Measurements from ENCODE around the gene MAX.

DNA sequence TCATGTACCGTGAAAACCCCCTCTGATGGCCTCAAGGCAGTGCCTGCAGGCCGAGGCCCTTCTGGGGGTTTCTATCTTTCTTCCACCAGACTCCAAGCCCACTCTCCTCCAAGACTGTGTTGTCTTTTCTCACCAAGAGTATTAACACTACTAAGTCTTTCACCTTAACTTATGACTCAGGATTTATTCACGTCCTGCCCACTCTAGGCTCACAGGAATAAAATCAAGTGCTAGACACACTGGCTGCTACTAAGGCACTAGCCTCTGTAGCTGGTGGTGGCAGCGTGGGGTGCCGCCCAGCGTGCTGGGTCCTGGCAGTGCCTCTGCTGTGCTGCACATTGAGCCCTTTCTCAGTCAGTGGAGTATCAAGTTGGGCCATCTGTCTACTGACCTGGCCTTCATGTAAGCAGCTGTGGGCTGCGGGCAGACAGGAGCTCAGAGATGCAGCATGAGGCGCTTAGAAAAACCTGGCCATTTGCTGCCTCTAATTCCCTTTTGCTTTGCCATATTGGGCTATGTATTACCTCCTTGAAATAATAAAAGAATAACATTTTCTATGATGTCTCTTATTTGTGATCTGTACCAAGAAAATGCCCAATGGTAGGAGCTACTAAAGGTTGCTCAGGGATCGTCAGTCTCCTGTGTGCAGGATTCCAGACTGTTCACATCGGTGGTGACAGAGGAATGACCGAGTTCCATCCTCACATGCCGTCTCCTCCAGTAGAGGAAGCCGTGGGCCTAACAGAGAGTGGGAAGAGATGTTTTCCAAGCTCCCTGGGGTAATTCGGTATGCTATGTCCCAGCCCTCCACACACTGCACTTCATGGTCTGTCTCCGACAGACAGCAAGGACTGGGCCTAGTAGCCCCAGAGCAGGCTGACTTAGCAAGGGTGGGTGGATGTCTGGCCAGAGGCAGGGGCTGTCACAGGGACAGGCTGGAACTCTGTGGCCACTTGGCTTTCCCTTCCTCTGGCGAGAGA is 39.9 kb downstream of the MAX start:
- TF ChIP-seq CTCF (IDR thresholded peaks at IDR 0.05 in 8 of 11, conservative IDR thresholded peaks at IDR 0.05 in 3 of 11) (no peak), POLR2AphosphoS5 (IDR thresholded peaks at IDR 0.05) (no peak)
